IPS-20b (cell line): ENCODE results near the gene NKX1-1.

Experiments used
- H3K27ac ChIP-seq: one replicate; pipeline ENCODE4 v1.5.1; 2013; ENCODE audit warnings: low read length
- H3K27me3 ChIP-seq: 2 replicates; pipeline ENCODE4 v1.6.1; 2013; ENCODE audit warnings: mild to moderate bottlenecking, low read length, inconsistent platforms; ENCODE audit not compliant: insufficient read depth
- H3K36me3 ChIP-seq: 2 replicates; pipeline ENCODE4 v1.6.1; 2013; ENCODE audit warnings: low read depth, mild to moderate bottlenecking, inconsistent platforms, low read length, moderate library complexity; ENCODE audit not compliant: insufficient read depth
- H3K4me1 ChIP-seq: 2 replicates; pipeline ENCODE4 v1.6.1; 2013; ENCODE audit warnings: mild to moderate bottlenecking, control low read depth, inconsistent platforms, low read length, moderate library complexity; ENCODE audit not compliant: insufficient read depth
- H3K4me3 ChIP-seq: 2 replicates; pipeline ENCODE4 v1.5.1; 2013; ENCODE audit warnings: mild to moderate bottlenecking, low read length, inconsistent platforms
- H3K9ac ChIP-seq: 2 replicates; pipeline ENCODE4 v1.6.1; 2013; ENCODE audit warnings: low read depth, mild to moderate bottlenecking, inconsistent platforms, low read length, moderate library complexity
- H3K9me3 ChIP-seq: 2 replicates; pipeline ENCODE4 v1.6.1; 2013; ENCODE audit warnings: mild to moderate bottlenecking, low read depth, low read length, inconsistent platforms; ENCODE audit not compliant: insufficient read depth

NKX1-1 gene

GRCh38 chr4:1363513-1363912, 42.7 kb downstream of the NKX1-1 start:
- Histone ChIP-seq H3K4me1 (no peaks in the 10 kb centered on the region), H3K27me3 (no peaks in the 10 kb centered on the region), H3K9ac (no peak overlapping the region), H3K9me3 (no peaks in the 10 kb centered on the region), H3K4me3 (no peak overlapping the region), H3K36me3 (no peaks in the 10 kb centered on the region), H3K27ac (no peak overlapping the region)

- no peaks in the 10 kb centered on the region for H3K36me3 ChIP-seq
- no peak overlapping the region for H3K9ac ChIP-seq
- no peak overlapping the region for H3K27ac ChIP-seq
- no peaks in the 10 kb centered on the region for H3K27me3 ChIP-seq
- H3K9me3 ChIP-seq = no peaks in the 10 kb centered on the region
- H3K4me1 ChIP-seq = no peaks in the 10 kb centered on the region
- no peak overlapping the region for H3K4me3 ChIP-seq
These were observed 43.7 kb downstream of the NKX1-1 start for GRCh38 chr4:1362521-1362920.

- Histone ChIP-seq H3K9ac (no peak overlapping the region), H3K4me1 (no peaks in the 10 kb centered on the region), H3K4me3 (no peak overlapping the region), H3K27ac (no peak overlapping the region), H3K9me3 (no peaks in the 10 kb centered on the region), H3K36me3 (no peaks in the 10 kb centered on the region), H3K27me3 (no peaks in the 10 kb centered on the region)
These were observed 44.2 kb downstream of the NKX1-1 start for GRCh38 chr4:1362046-1362445.

- H3K27me3 ChIP-seq = no peaks in the 10 kb centered on the region
- H3K9ac ChIP-seq = no peak overlapping the region
- no peak overlapping the region for H3K27ac ChIP-seq
- no peaks in the 10 kb centered on the region for H3K4me1 ChIP-seq
- no peaks in the 10 kb centered on the region for H3K9me3 ChIP-seq
- H3K36me3 ChIP-seq = no peaks in the 10 kb centered on the region
- H3K4me3 ChIP-seq = no peak overlapping the region
These were observed 44.8 kb downstream of the NKX1-1 start for GRCh38 chr4:1361431-1361830.

- no peaks in the 10 kb centered on the region for H3K36me3 ChIP-seq
- no peak overlapping the region for H3K4me3 ChIP-seq
- no peaks in the 10 kb centered on the region for H3K9me3 ChIP-seq
- no peaks in the 10 kb centered on the region for H3K27me3 ChIP-seq
- H3K9ac ChIP-seq = no peak overlapping the region
- no peaks in the 10 kb centered on the region for H3K4me1 ChIP-seq
- H3K27ac ChIP-seq = no peak overlapping the region
These were observed 45.6 kb downstream of the NKX1-1 start for GRCh38 chr4:1360423-1361283.

DNA sequence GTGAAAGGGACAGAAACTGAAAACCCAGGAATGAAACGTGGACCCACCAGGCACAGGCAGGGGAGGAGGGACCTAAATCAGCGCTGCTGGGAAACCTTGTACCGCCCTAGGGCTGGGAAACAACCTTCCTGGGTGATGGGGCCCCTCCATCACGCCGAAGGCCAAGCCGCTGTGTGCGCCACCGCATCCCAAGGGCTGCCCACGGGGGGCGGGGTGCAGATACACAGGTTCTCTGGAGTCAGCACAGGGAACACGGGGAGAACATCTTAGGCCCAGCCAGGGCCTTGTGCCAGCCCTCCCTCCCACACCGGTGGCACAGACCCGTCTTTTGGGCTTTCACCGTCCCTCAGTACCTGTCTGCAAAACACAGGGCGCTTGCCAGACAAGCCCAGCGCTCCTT, 46.3 kb downstream of the NKX1-1 start:
- no peaks in the 10 kb centered on the region for H3K27me3 ChIP-seq
- H3K4me3 ChIP-seq = no peak overlapping the region
- H3K9me3 ChIP-seq = no peaks in the 10 kb centered on the region
- no peak overlapping the region for H3K27ac ChIP-seq
- H3K9ac ChIP-seq = no peak overlapping the region
- no peaks in the 10 kb centered on the region for H3K4me1 ChIP-seq
- H3K36me3 ChIP-seq = no peaks in the 10 kb centered on the region

DNA sequence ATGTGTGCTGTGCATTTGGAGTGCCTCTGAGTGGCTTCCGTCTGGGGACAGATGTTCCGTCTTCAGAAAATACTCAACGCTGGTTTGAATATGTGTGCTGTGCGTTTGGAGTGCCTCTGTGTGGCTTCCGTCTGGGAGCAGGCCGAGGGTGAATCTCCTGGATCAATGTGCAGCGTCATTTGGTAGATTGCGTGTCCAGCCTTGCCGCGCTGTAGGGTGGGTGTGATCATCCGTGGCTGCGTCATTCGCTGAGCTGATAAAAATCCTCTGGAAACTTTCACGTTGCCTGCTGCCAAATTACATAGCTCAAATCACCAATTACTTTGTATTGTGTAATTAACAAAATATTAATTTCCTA, 47.1 kb downstream of the NKX1-1 start:
- Histone ChIP-seq H3K9ac (no peak overlapping the region), H3K36me3 (no peaks in the 10 kb centered on the region), H3K4me3 (no peak overlapping the region), H3K9me3 (no peaks in the 10 kb centered on the region), H3K4me1 (no peaks in the 10 kb centered on the region), H3K27ac (no peak overlapping the region), H3K27me3 (no peaks in the 10 kb centered on the region)

DNA sequence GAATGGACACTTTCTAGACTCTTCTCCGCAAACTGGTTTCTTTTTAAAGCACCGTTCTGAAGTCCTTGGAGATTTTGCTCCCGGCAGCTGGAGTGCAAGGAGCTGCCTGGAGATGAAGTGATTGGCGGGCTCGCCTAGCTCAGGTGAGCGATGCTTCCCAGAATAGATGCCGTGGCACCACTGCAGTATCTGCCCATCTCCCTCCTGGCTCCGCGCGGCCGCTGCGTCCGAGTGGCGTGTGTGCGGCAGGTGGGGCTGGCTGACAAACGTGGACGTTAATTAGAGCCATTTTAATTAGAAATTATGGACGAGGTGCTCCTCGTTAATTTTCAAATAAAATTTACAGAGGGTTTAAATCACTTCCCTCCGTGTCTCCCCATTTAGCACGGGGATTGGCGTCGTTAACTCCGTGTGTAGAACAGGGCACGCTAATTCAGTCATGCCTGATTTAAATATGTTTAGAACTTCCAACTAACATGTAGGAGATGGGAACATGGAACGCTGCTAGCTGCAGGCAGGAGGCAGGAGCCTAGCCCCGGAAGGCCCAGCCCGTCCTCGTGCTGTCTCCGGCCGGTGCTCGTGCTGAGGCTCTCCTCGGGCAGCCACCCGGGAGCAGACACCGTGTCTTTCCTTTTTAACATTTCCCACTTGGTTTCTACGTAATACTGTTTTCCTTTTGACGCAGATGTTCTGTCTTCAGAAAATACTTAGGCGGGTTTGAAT, 47.7 kb downstream of the NKX1-1 start:
- H3K36me3 ChIP-seq = 0 out of 2 replicates have a peak, but pooled peaks cover under 1% of the 10 kb centered on the region
- H3K9ac ChIP-seq = no peak overlapping the region
- no peak overlapping the region for H3K27ac ChIP-seq
- no peaks in the 10 kb centered on the region for H3K4me1 ChIP-seq
- H3K9me3 ChIP-seq = no peaks in the 10 kb centered on the region
- no peaks in the 10 kb centered on the region for H3K27me3 ChIP-seq
- no peak overlapping the region for H3K4me3 ChIP-seq

GRCh38 chr4:1357356-1358248, 48.6 kb downstream of the NKX1-1 start:
- H3K9ac ChIP-seq = no peak overlapping the region
- peaks cover 7% of the 10 kb centered on the region for H3K36me3 ChIP-seq
- H3K27ac ChIP-seq = no peak overlapping the region

GRCh38 chr4:1356181-1356998, 49.9 kb downstream of the NKX1-1 start:
- Histone ChIP-seq H3K27me3 (no peaks in the 10 kb centered on the region), H3K27ac (no peak overlapping the region), H3K9ac (no peak overlapping the region), H3K4me1 (no peaks in the 10 kb centered on the region), H3K9me3 (no peaks in the 10 kb centered on the region), H3K36me3 (peaks cover 11% of the 10 kb centered on the region), H3K4me3 (no peak overlapping the region)

More at GRCh38 chr4:1357356-1358248, 48.6 kb downstream of the NKX1-1 start:
- no peaks in the 10 kb centered on the region for H3K9me3 ChIP-seq
- H3K27me3 ChIP-seq = no peaks in the 10 kb centered on the region
- H3K4me1 ChIP-seq = no peaks in the 10 kb centered on the region
- no peak overlapping the region for H3K4me3 ChIP-seq

- no peak overlapping the region for H3K4me3 ChIP-seq
- peaks cover 13% of the 10 kb centered on the region for H3K36me3 ChIP-seq
- no peak overlapping the region for H3K27ac ChIP-seq
- no peaks in the 10 kb centered on the region for H3K27me3 ChIP-seq
- no peaks in the 10 kb centered on the region for H3K4me1 ChIP-seq
- no peaks in the 10 kb centered on the region for H3K9me3 ChIP-seq
- no peak overlapping the region for H3K9ac ChIP-seq
These were observed 50.9 kb downstream of the NKX1-1 start for GRCh38 chr4:1355378-1355777.
